Measurements from ENCODE around the gene CCP110. TPM values are rescaled to one million over a fixed set of nuclear protein-coding genes. Genes with fewer than 3 reads are reported as not detected.

CCP110 gene
- total RNA-seq, 4 donors from 2014 or later = 10.7 to 18.8 (median 14.5) TPM

DNA sequence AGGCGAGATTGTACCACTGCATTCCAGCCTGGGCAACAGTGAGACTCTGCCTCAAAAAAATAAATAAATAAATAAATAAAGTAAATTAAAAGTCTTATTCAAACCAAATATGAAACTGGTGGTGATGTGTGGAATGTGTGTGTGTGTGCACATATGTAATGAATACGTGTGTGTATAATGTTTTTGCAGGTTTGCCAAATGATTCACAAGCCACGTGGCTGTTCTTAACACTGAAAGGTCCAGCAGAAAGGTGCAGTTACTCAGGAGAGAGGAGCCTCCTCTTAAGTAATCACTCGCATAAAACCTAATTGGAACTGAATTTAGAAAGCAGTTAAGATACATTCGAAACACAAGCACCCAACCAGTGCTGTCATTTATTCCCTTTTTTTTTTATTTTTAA, 24.7 kb upstream of the CCP110 start:
- TF ChIP-seq CTCF (IDR thresholded peaks at IDR 0.05; ENCODE audit: low read depth) = no peak

GRCh38 chr16:19499481-19499880, 24.3 kb upstream of the CCP110 start:
- no peak for TF ChIP-seq CTCF (IDR thresholded peaks at IDR 0.05; ENCODE audit: low read depth)

DNA sequence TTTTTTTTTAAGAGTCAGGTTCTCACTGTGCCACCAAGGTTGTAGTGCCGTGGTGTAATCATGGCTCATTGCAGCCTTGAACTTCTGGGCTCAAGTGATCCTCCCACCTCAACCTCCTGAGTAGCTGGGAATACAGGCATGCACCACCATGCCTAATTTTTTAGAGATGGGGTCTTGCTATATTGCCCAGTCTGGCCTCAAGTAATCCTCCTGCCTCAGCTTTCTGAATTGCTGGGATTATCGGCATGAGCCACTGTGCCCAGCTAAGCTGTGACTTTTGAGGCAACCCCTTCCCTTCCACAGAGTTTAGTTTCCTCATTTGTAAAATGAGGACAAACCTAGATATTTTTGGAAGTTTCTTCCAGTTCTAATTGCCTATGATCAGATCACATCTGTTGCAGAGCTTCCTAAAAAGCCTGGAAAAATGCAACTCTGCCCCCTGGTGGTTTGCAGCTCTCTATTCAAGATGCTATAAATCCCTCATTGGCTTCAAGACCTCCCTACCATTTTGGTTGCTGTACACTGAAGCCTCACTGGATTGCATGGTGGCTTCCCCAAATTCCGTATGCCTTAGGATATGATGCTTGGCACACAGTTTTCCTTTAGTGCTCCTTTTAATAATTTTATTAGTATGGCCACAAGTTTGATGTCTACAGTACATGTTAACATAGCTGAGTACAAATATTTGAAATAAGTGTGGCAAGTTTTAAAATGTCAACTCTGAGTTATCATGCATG, 21.2 kb upstream of the CCP110 start:
- TF ChIP-seq CTCF (IDR thresholded peaks at IDR 0.05; ENCODE audit: low read depth) = no peak

DNA sequence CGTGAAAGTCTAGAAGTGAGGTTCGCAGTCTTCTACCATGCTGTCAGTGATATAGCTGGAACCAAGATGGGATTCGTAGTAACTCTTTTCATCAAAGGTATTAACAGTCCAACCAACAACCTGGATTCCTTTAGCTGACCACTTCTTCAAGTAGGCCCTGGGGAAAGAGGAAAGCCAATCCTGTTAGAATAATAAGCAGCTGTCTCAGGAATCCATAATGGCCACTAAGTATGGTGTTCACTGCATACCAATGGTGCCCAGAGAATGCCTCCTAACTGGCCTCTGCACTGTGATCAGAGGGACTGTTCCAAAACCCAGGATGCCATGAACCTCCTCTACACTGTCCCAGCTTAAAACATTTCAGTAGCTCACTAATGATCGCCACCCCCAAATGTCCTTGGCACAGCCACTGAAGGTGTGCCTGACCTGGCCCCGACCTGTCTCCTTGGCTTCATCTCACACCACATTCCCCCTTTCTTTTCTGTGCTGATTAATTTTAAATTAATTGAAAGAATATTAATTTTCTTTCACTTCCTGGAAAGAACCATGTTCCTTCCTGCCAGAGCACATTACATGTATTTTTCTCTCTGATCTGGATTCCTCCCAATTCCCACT, 20.2 kb upstream of the CCP110 start:
- TF ChIP-seq CTCF (IDR thresholded peaks at IDR 0.05; ENCODE audit: low read depth) = no peak

DNA sequence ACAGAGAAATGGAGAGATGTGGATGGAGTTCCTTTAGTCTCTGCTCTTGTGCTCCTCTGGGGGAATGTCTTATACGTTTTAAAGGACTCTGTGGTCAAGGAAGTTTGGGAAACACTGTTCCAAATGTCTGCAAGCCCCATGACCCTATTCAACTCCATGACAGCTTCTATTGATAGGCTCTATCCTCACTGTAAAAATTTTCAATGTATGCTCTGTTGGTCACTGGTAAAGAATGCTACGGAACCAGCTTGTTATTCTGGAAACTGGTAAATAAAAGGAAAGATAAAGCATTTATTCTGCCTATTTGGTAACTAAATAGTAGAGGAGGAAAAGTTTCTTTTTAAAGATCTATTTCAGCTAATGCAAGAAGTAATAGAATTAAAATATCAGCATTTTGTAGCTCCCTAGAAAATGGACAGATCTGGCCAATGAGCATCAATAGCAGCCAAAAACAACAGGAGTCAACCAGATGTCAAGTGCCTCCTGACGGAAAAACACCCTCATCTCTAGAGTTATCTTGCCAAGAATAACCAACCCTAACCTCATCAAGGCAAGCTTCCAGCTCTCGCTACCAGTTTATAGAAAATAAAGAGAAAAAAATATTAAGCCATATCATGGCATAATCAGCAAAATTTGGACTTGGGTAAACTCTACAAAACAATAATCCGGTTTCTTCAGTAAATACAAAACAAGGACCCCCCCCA, 18.0 kb upstream of the CCP110 start:
- TF ChIP-seq CTCF (IDR thresholded peaks at IDR 0.05; ENCODE audit: low read depth) = no peak

- no peak for TF ChIP-seq CTCF (IDR thresholded peaks at IDR 0.05; ENCODE audit: low read depth)
Measured at GRCh38 chr16:19506965-19507364, 16.8 kb upstream of the CCP110 start.

- no peak for TF ChIP-seq CTCF (IDR thresholded peaks at IDR 0.05; ENCODE audit: low read depth)
Measured at GRCh38 chr16:19507867-19508266, 15.9 kb upstream of the CCP110 start.

All from subcutaneous adipose tissue (tissue), 4 donors.